Liver (tissue), 9 donors: ENCODE measurements around the gene PPP1R1B. TPM values are rescaled to one million over a fixed set of nuclear protein-coding genes. Genes with fewer than 3 reads are reported as not detected.

Experiments
- DNase-seq: peaks from one replicate; pipeline ENCODE4 v3.0.0-alpha.2; 2017; ENCODE audit warnings: low spot score
- H3K27ac ChIP-seq, 2 donors: one replicate each; pipeline ENCODE4 v1.7.0; 2013; ENCODE audit warnings: inconsistent platforms in 2 of 2, low read length in 2 of 2, control low read depth in 1 of 2, low read depth in 1 of 2, mild to moderate bottlenecking in 1 of 2
- H3K27me3 ChIP-seq, 4 donors: one replicate each; pipeline versions ENCODE4 v1.6.1 to v1.7.0; 2013; ENCODE audit warnings: low read length in 3 of 4, inconsistent platforms in 1 of 4, mild to moderate bottlenecking in 1 of 4, moderate library complexity in 1 of 4; ENCODE audit not compliant: control insufficient read depth in 4 of 4, insufficient read depth in 4 of 4
- H3K36me3 ChIP-seq, 4 donors: one replicate each; pipeline versions ENCODE4 v1.6.1 to v1.7.0; 2013; ENCODE audit warnings: low read length in 3 of 4, mild to moderate bottlenecking in 3 of 4, low read depth in 1 of 4, moderate library complexity in 1 of 4; ENCODE audit not compliant: control insufficient read depth in 4 of 4, insufficient read depth in 3 of 4
- H3K4me1 ChIP-seq, 4 donors: one replicate each; pipeline versions ENCODE4 v1.6.1 to v1.7.0; 2013; ENCODE audit warnings: low read length in 3 of 4, mild to moderate bottlenecking in 3 of 4, moderate library complexity in 1 of 4; ENCODE audit not compliant: control insufficient read depth in 4 of 4, insufficient read depth in 4 of 4
- H3K4me3 ChIP-seq, 3 donors: one replicate each; pipeline versions ENCODE4 v1.6.1 to v1.7.0; 2013; ENCODE audit warnings: low read length in 3 of 3, control low read depth in 1 of 3, low read depth in 1 of 3, mild to moderate bottlenecking in 1 of 3
- H3K9ac ChIP-seq, 2 donors: one replicate each; pipeline ENCODE4 v1.7.0; 2013; ENCODE audit warnings: low read length in 2 of 2, mild to moderate bottlenecking in 2 of 2, moderate library complexity in 2 of 2, control low read depth in 1 of 2, low read depth in 1 of 2
- H3K9me3 ChIP-seq, 4 donors: one replicate each; pipeline versions ENCODE4 v1.6.1 to v1.7.0; 2013; ENCODE audit warnings: low read length in 3 of 4; ENCODE audit not compliant: control insufficient read depth in 4 of 4
- EGR1 ChIP-seq, 2 donors: IDR thresholded peaks; 2 replicates each; pipeline ENCODE4 v1.6.1; 2016 to 2018; ENCODE audit warnings: antibody characterized with exemption in 2 of 2, low read depth in 2 of 2
- FOXA1 ChIP-seq: IDR thresholded peaks from 2 replicates; pipeline ENCODE4 v1.6.1; 2016; ENCODE audit warnings: antibody characterized with exemption
- FOXA2 ChIP-seq: IDR thresholded peaks from 2 replicates; pipeline ENCODE4 v1.6.1; 2016; ENCODE audit warnings: antibody characterized with exemption
- GABPA ChIP-seq, 2 donors: IDR thresholded peaks in 1 of 2; conservative IDR thresholded peaks in 1 of 2; 2 replicates each; pipeline ENCODE4 v1.6.1; 2016; ENCODE audit warnings: antibody characterized with exemption in 2 of 2, mild to moderate bottlenecking in 1 of 2, moderate library complexity in 1 of 2
- HNF4A ChIP-seq, 2 donors: conservative IDR thresholded peaks; 2 replicates each; pipeline ENCODE4 v1.6.1; 2016; ENCODE audit warnings: antibody characterized with exemption in 2 of 2, mild to moderate bottlenecking in 2 of 2
- JUND ChIP-seq, 2 donors: IDR thresholded peaks; 2 replicates each; pipeline ENCODE4 v1.6.1; 2016; ENCODE audit warnings: antibody characterized with exemption in 2 of 2
- NR2F2 ChIP-seq: IDR thresholded peaks from 2 replicates; pipeline ENCODE4 v1.6.1; 2016; ENCODE audit warnings: antibody characterized with exemption
- RAD21 ChIP-seq, 2 donors: IDR thresholded peaks; 2 replicates each; pipeline ENCODE4 v1.6.1; 2016; ENCODE audit warnings: antibody characterized with exemption in 2 of 2, mild to moderate bottlenecking in 2 of 2
- REST ChIP-seq: IDR thresholded peaks from 2 replicates; pipeline ENCODE4 v1.6.1; 2016; ENCODE audit warnings: antibody characterized with exemption, mild to moderate bottlenecking
- RXRA ChIP-seq, 2 donors: IDR thresholded peaks; 2 replicates each; pipeline ENCODE4 v1.6.1; 2017 to 2018; ENCODE audit warnings: antibody characterized with exemption in 2 of 2, mild to moderate bottlenecking in 1 of 2
- SP1 ChIP-seq: IDR thresholded peaks from 2 replicates; pipeline ENCODE4 v1.6.1; 2018; ENCODE audit warnings: antibody characterized with exemption, mild to moderate bottlenecking
- TAF1 ChIP-seq: conservative IDR thresholded peaks from 2 replicates; pipeline ENCODE4 v1.6.1; 2016; ENCODE audit warnings: antibody characterized with exemption, mild to moderate bottlenecking
- YY1 ChIP-seq: IDR thresholded peaks from 2 replicates; pipeline ENCODE4 v1.6.1; 2016; ENCODE audit warnings: antibody characterized with exemption, mild to moderate bottlenecking
- ZBTB33 ChIP-seq: IDR thresholded peaks from 2 replicates; pipeline ENCODE4 v1.6.1; 2016; ENCODE audit warnings: antibody characterized with exemption
- WGBS: extraction: QIAGEN DNeasy Blood & Tissue Kit; methylation state at CpG from one replicate; pipeline ENCODE4 v1.1.7; 2013; 5-methylcytosine and 5-hydroxymethylcytosine counted together
- polyA plus RNA-seq, 2 donors: library from polyadenylated mRNA; stranded (reverse) in 1 of 2; unstranded in 1 of 2; fragments of 200-250 nt in 1 of 2; fragments of >200 nt in 1 of 2; fragmentation: Nextera tagmentation in 1 of 2; extraction: Ambion mirVana in 1 of 2; gene quantifications; one replicate each; pipeline versions ENCODE4 v1.2.1 to v1.2.3, GENCODE V29; 2013 to 2015
- total RNA-seq, 2 donors: library from RNA; depleted of rRNA; stranded (reverse); fragments of >200 nt; gene quantifications; one replicate each; pipeline ENCODE4 v1.2.3, GENCODE V29; 2014
- TF ChIP-seq, protein P1 (sequence below): IDR thresholded peaks from 2 replicates; pipeline ENCODE4 v1.6.1; 2016; ENCODE audit warnings: antibody characterized with exemption
- TF ChIP-seq, protein P2 (sequence below): fragments of 150-350 bp; IDR thresholded peaks from 2 replicates; pipeline ENCODE4 v1.5.1; 2017; ENCODE audit warnings: improper control_type of control experiment, low read depth, low read length; ENCODE audit not compliant: missing input control
- TF ChIP-seq, protein P3 (sequence below): IDR thresholded peaks from 2 replicates; pipeline ENCODE4 v1.6.1; 2016; ENCODE audit warnings: antibody characterized with exemption
- donor health status: healthy.
- donor health status: healthy.
- donor health status: healthy.
- donor health status: healthy.
- donor health status: healthy.

Gene PPP1R1B
- total and polyA plus RNA-seq, 4 donors = 0.14 TPM; not detected in 3

DNA sequence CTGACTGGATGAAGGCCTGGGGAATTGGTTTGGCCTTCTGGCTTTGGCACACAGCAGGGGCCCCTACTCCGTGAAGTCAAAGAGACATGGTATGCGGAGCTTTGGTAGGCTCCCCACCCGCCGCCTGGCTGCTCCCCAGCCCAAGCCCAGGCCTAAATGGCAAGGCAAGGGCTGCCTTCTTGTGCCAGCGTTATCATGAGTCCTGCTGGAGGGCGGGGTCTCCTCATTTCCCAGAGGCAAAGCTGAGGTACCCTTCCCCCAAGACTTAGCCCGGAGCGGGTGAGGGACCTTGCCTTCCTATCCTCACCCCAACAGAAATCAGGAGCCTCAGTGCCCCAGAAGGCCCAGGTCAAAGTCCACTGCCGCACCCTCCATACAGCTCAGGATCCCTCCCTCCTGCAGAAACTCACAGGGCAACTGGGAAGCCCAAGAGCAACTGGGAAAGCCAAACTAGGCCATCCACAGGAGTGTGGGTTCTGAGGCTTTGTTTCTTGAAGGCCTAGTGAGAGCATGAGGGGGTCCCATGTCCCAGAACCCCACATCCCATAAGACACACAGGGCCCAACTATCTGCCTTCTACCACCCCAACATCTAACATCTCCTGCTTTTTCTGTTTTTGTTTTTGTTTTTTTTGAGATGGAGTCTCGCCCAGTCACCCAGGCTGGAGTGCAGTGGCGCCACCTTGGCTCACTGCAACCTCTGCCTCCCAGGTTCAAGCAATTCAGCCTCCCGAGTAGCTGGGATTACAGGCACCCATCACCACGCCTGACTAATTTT, 51.8 kb downstream of the PPP1R1B start (continued):
- no peak for TF ChIP-seq REST
- TF ChIP-seq, protein P1, sequence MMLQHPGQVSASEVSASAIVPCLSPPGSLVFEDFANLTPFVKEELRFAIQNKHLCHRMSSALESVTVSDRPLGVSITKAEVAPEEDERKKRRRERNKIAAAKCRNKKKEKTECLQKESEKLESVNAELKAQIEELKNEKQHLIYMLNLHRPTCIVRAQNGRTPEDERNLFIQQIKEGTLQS = no peak
- no peak for TF ChIP-seq HNF4A (conservative IDR thresholded peaks at IDR 0.05)
- TF ChIP-seq JUND (IDR thresholded peaks at IDR 0.05) = no peak

DNA sequence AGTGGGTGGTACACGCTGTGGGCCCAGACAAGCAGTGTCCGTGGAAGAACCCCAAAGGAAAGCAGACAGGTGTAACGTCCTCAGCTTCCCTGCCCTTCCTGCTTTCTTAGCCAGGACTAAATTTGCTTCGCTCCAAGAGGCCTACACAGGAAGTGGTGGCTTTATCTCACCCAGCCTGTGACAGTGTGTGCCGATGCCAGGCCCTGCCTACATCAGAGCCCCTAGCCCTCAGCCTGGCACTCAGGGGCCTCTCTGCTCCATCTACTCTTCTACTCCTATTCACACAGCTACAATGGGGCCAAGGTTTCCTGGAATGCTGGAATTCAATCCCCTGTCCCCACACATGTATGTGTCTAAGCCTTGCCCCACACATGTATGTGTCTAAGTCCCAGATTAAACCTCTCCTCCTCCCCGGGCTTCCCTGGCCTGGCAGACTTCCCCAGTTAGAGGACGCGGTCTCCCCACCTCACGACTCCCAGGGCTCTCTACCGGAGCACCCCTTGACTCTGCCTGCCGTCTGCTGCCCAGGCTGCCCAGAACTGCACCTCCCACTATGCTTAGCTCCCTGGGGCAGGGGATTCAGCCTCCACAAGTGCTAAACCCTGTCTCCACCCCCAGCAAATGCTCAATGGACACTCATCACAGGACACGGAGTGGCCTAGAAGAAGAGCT, 52.9 kb downstream of the PPP1R1B start:
- TF ChIP-seq TAF1 (no peak), EGR1 (IDR thresholded peaks at IDR 0.05; ENCODE audit: low read depth in 2 of 2) (no peak), NR2F2 (no peak), FOXA1 (no peak), RAD21 (IDR thresholded peaks at IDR 0.05) (no peak), FOXA2 (no peak), RXRA (IDR thresholded peaks at IDR 0.05) (no peak), GABPA (IDR thresholded peaks at IDR 0.05 in 1 of 2, conservative IDR thresholded peaks at IDR 0.05 in 1 of 2) (no peak), JUND (IDR thresholded peaks at IDR 0.05) (no peak), YY1 (no peak), ZBTB33 (no peak), SP1 (no peak)
- TF ChIP-seq, protein P1 = no peak
- TF ChIP-seq, protein P2, sequence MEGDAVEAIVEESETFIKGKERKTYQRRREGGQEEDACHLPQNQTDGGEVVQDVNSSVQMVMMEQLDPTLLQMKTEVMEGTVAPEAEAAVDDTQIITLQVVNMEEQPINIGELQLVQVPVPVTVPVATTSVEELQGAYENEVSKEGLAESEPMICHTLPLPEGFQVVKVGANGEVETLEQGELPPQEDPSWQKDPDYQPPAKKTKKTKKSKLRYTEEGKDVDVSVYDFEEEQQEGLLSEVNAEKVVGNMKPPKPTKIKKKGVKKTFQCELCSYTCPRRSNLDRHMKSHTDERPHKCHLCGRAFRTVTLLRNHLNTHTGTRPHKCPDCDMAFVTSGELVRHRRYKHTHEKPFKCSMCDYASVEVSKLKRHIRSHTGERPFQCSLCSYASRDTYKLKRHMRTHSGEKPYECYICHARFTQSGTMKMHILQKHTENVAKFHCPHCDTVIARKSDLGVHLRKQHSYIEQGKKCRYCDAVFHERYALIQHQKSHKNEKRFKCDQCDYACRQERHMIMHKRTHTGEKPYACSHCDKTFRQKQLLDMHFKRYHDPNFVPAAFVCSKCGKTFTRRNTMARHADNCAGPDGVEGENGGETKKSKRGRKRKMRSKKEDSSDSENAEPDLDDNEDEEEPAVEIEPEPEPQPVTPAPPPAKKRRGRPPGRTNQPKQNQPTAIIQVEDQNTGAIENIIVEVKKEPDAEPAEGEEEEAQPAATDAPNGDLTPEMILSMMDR = no peak
- TF ChIP-seq, protein P3, sequence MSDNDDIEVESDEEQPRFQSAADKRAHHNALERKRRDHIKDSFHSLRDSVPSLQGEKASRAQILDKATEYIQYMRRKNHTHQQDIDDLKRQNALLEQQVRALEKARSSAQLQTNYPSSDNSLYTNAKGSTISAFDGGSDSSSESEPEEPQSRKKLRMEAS = no peak
- no peaks in the 10 kb centered on the region for H3K27me3 ChIP-seq
- H3K9ac ChIP-seq = no peak overlapping the region
- 73% methylated on average over 12 of the region's 12 CpGs for WGBS
- H3K4me3 ChIP-seq = no peak overlapping the region
- H3K36me3 ChIP-seq = peaks cover 0 to 13% (median 3%) of the 10 kb centered on the region in 4 donors
- H3K4me1 ChIP-seq = peaks cover 0 to 7% (median under 1%) of the 10 kb centered on the region in 4 donors
- no peak for DNase-seq
- no peak overlapping the region for H3K27ac ChIP-seq
- H3K9me3 ChIP-seq = no peaks in the 10 kb centered on the region
